ENCODE measurements around the gene ADK. TPM values are rescaled to one million over a fixed set of nuclear protein-coding genes. Genes with fewer than 3 reads are reported as not detected.

The ADK gene
- total RNA-seq, 1 experiment from 2014 or later: 26.5 TPM

- H3K9me3 ChIP-seq: peaks cover 3% of the 10 kb centered on the region; the same call in 1 of the 2 replicates
- H3K27me3 ChIP-seq: no peaks in the 10 kb centered on the region
- no peak overlapping the region for H3K4me3 ChIP-seq
- no peak for DNase-seq
- H3K36me3 ChIP-seq: no peaks in the 10 kb centered on the region
Observed at GRCh38 chr10:74728225-74728624, 577.2 kb downstream of the ADK start.

- no peak for DNase-seq
- Histone ChIP-seq H3K4me3 (no peak overlapping the region), H3K9me3 (peaks cover 3% of the 10 kb centered on the region; the same call in 1 of the 2 replicates), H3K27me3 (no peaks in the 10 kb centered on the region), H3K36me3 (no peaks in the 10 kb centered on the region)
Observed at GRCh38 chr10:74730246-74730645, 579.2 kb downstream of the ADK start.

- Histone ChIP-seq H3K9me3 (peaks cover 3% of the 10 kb centered on the region; the same call in 1 of the 2 replicates), H3K27me3 (no peaks in the 10 kb centered on the region), H3K36me3 (no peaks in the 10 kb centered on the region), H3K4me3 (no peak overlapping the region)
- DNase-seq: no peak
Observed at GRCh38 chr10:74733612-74734011, 582.6 kb downstream of the ADK start.

GRCh38 chr10:74736029-74736428 is 585.0 kb downstream of the ADK start:
- Histone ChIP-seq H3K27me3 (no peaks in the 10 kb centered on the region), H3K36me3 (no peaks in the 10 kb centered on the region), H3K4me3 (no peak overlapping the region), H3K9me3 (peaks cover 3% of the 10 kb centered on the region; the same call in 1 of the 2 replicates)
- no peak for DNase-seq

GRCh38 chr10:74738052-74738451 is 587.0 kb downstream of the ADK start:
- no peak for DNase-seq
- no peak overlapping the region for H3K4me3 ChIP-seq
- H3K9me3 ChIP-seq: no peaks in the 10 kb centered on the region
- H3K27me3 ChIP-seq: no peaks in the 10 kb centered on the region
- H3K36me3 ChIP-seq: no peaks in the 10 kb centered on the region

GRCh38 chr10:74738542-74738941 is 587.5 kb downstream of the ADK start:
- no peak for DNase-seq
- no peaks in the 10 kb centered on the region for H3K27me3 ChIP-seq
- no peaks in the 10 kb centered on the region for H3K36me3 ChIP-seq
- no peaks in the 10 kb centered on the region for H3K9me3 ChIP-seq
- no peak overlapping the region for H3K4me3 ChIP-seq

- Histone ChIP-seq H3K27me3 (no peaks in the 10 kb centered on the region), H3K4me3 (no peak overlapping the region), H3K9me3 (no peaks in the 10 kb centered on the region), H3K36me3 (no peaks in the 10 kb centered on the region)
- no peak for DNase-seq
Observed at GRCh38 chr10:74738985-74739567, 588.1 kb downstream of the ADK start.

GRCh38 chr10:74743401-74743800 is 592.4 kb downstream of the ADK start:
- H3K4me3 ChIP-seq: no peak overlapping the region
- no peaks in the 10 kb centered on the region for H3K27me3 ChIP-seq
- no peak for DNase-seq
- no peaks in the 10 kb centered on the region for H3K9me3 ChIP-seq
- H3K36me3 ChIP-seq: no peaks in the 10 kb centered on the region

- H3K27me3 ChIP-seq: no peaks in the 10 kb centered on the region
- H3K4me3 ChIP-seq: no peak overlapping the region
- no peaks in the 10 kb centered on the region for H3K36me3 ChIP-seq
- no peaks in the 10 kb centered on the region for H3K9me3 ChIP-seq
- DNase-seq: no peak
Observed at GRCh38 chr10:74745449-74745848, 594.4 kb downstream of the ADK start.

GRCh38 chr10:74746813-74747212 is 595.8 kb downstream of the ADK start:
- H3K27me3 ChIP-seq: no peaks in the 10 kb centered on the region
- DNase-seq: no peak
- H3K9me3 ChIP-seq: no peaks in the 10 kb centered on the region
- H3K4me3 ChIP-seq: no peak overlapping the region
- H3K36me3 ChIP-seq: no peaks in the 10 kb centered on the region

GRCh38 chr10:74748468-74749031 is 597.5 kb downstream of the ADK start:
- Histone ChIP-seq H3K36me3 (no peaks in the 10 kb centered on the region), H3K4me3 (no peak overlapping the region), H3K27me3 (no peaks in the 10 kb centered on the region), H3K9me3 (no peaks in the 10 kb centered on the region)
- DNase-seq: no peak

GRCh38 chr10:74750848-74751274 is 599.8 kb downstream of the ADK start:
- DNase-seq: no peak
- no peak overlapping the region for H3K4me3 ChIP-seq
- H3K36me3 ChIP-seq: no peaks in the 10 kb centered on the region
- no peaks in the 10 kb centered on the region for H3K9me3 ChIP-seq
- H3K27me3 ChIP-seq: no peaks in the 10 kb centered on the region

- Histone ChIP-seq H3K36me3 (no peaks in the 10 kb centered on the region), H3K9me3 (no peaks in the 10 kb centered on the region), H3K4me3 (no peak overlapping the region), H3K27me3 (no peaks in the 10 kb centered on the region)
- DNase-seq: no peak
Observed at GRCh38 chr10:74752371-74753040, 601.5 kb downstream of the ADK start.

GRCh38 chr10:74753442-74754211 is 602.6 kb downstream of the ADK start:
- Histone ChIP-seq H3K36me3 (no peaks in the 10 kb centered on the region), H3K4me3 (no peak overlapping the region), H3K27me3 (no peaks in the 10 kb centered on the region), H3K9me3 (no peaks in the 10 kb centered on the region)
- peak; percentile 73 for DNase-seq

GRCh38 chr10:74754381-74754821 is 603.4 kb downstream of the ADK start:
- H3K36me3 ChIP-seq: no peaks in the 10 kb centered on the region
- no peaks in the 10 kb centered on the region for H3K27me3 ChIP-seq
- H3K9me3 ChIP-seq: no peaks in the 10 kb centered on the region
- no peak overlapping the region for H3K4me3 ChIP-seq
- DNase-seq: no peak

- Histone ChIP-seq H3K9me3 (no peaks in the 10 kb centered on the region), H3K4me3 (no peak overlapping the region), H3K36me3 (no peaks in the 10 kb centered on the region), H3K27me3 (no peaks in the 10 kb centered on the region)
- DNase-seq: no peak
Observed at GRCh38 chr10:74755273-74755672, 604.3 kb downstream of the ADK start.

All from MG63 (cell line).